HG03196 (cell line): Measurements from ENCODE around the gene POMT1.
A peak's percentile ranks its signal among the peaks of the same experiment; 100 is the strongest.
"Not testable (repeated sequence)": the region's sequence is repeated elsewhere in the genome, so short reads cannot be mapped to it uniquely, and the experiment has no call there.

Experiments used
- ATAC-seq: cut with Tn5 transposase; IDR thresholded peaks from one replicate; pipeline ENCODE4 v1.9.1; 2021; ENCODE audit not compliant: unreplicated experiment

POMT1 gene

GRCh38 chr9:131502781-131503625 is at the start of gene POMT1:
Gene POMT1 (plus strand): TSS chr9:131502918. CDS start chr9:131504219, 1,301 bp downstream.
- ATAC-seq, result peak; percentile 71

GRCh38 chr9:131454028-131454427 is 48.7 kb upstream of the POMT1 start:
- no peak for ATAC-seq

GRCh38 chr9:131455655-131456054 is 47.1 kb upstream of the POMT1 start:
- ATAC-seq, result not testable (repeated sequence)

- no peak for ATAC-seq
Measured at GRCh38 chr9:131457746-131458145, 45.0 kb upstream of the POMT1 start.

GRCh38 chr9:131459056-131459455 is 43.7 kb upstream of the POMT1 start:
- ATAC-seq, result no peak

GRCh38 chr9:131461166-131461565 is 41.6 kb upstream of the POMT1 start:
- no peak for ATAC-seq

- ATAC-seq, result no peak
Measured at GRCh38 chr9:131464354-131465000, 38.2 kb upstream of the POMT1 start.

- no peak for ATAC-seq
Measured at GRCh38 chr9:131465401-131465800, 37.3 kb upstream of the POMT1 start.

- no peak for ATAC-seq
Measured at GRCh38 chr9:131467214-131467935, 35.3 kb upstream of the POMT1 start.

GRCh38 chr9:131468031-131468430 is 34.7 kb upstream of the POMT1 start:
- ATAC-seq, result no peak

- no peak for ATAC-seq
Measured at GRCh38 chr9:131469356-131469755, 33.4 kb upstream of the POMT1 start.

GRCh38 chr9:131469951-131470350 is 32.8 kb upstream of the POMT1 start:
- no peak for ATAC-seq

GRCh38 chr9:131470581-131470991 is 32.1 kb upstream of the POMT1 start:
- no peak for ATAC-seq

- not testable (repeated sequence) for ATAC-seq
Measured at GRCh38 chr9:131472085-131472484, 30.6 kb upstream of the POMT1 start.

GRCh38 chr9:131473198-131473885 is 29.4 kb upstream of the POMT1 start:
- ATAC-seq, result no peak

GRCh38 chr9:131473891-131474290 is 28.8 kb upstream of the POMT1 start:
- ATAC-seq, result no peak

GRCh38 chr9:131474711-131475110 is 28.0 kb upstream of the POMT1 start:
- ATAC-seq, result no peak

GRCh38 chr9:131475111-131475955 is 27.4 kb upstream of the POMT1 start:
- ATAC-seq, result no peak

- no peak for ATAC-seq
Measured at GRCh38 chr9:131475956-131476776, 26.6 kb upstream of the POMT1 start.
